GM23338 (cell line): ENCODE measurements around the gene PRPF31. TPM values are rescaled to one million over a fixed set of nuclear protein-coding genes. Genes with fewer than 3 reads are reported as not detected.

Experiments
- ATAC-seq: fragments of 200-7000 bp; cut with Tn5 transposase; 3 replicates; pipeline ENCODE4 v1.9.1; 2020
- DNase-seq: peaks from one replicate; pipeline ENCODE4 v3.0.0-alpha.2; 2015; ENCODE audit warnings: low spot score
- H2AFZ ChIP-seq: fragments of 200-600 bp; sonication (generic); 2 replicates; pipeline ENCODE4 v1.8.0; 2016; ENCODE audit warnings: antibody characterized with exemption, mild to moderate bottlenecking, moderate library complexity
- H3F3A ChIP-seq: fragments of 200-600 bp; sonication (generic); replicated peaks from 2 replicates; pipeline ENCODE4 v1.8.0; 2017; ENCODE audit warnings: antibody characterized with exemption, mixed run types, low read depth
- H3K27ac ChIP-seq: fragments of 200-600 bp; sonication (generic); 2 replicates; pipeline ENCODE4 v1.6.1; 2016; ENCODE audit warnings: low read depth
- H3K27me3 ChIP-seq: fragments of 200-600 bp; sonication (generic); 2 replicates; pipeline ENCODE4 v1.8.0; 2016; ENCODE audit warnings: mild to moderate bottlenecking, mixed run types, moderate library complexity; ENCODE audit not compliant: insufficient read depth
- H3K36me3 ChIP-seq: fragments of 200-600 bp; sonication (generic); 2 replicates; pipeline ENCODE4 v1.8.0; 2016; ENCODE audit warnings: mild to moderate bottlenecking; ENCODE audit not compliant: insufficient read depth
- H3K4me1 ChIP-seq: fragments of 200-600 bp; sonication (generic); 2 replicates; pipeline ENCODE4 v1.8.0; 2016; ENCODE audit warnings: mild to moderate bottlenecking, moderate library complexity; ENCODE audit not compliant: insufficient read depth
- H3K4me2 ChIP-seq: fragments of 200-600 bp; sonication (generic); 2 replicates; pipeline ENCODE4 v1.7.1; 2017; ENCODE audit warnings: mixed run types
- H3K4me3 ChIP-seq: fragments of 200-600 bp; sonication (generic); 2 replicates; pipeline ENCODE4 v1.6.1; 2016; ENCODE audit warnings: mixed run types
- H3K79me2 ChIP-seq: fragments of 200-600 bp; sonication (generic); replicated peaks from 2 replicates; pipeline ENCODE4 v1.8.0; 2017; ENCODE audit warnings: mild to moderate bottlenecking; ENCODE audit not compliant: insufficient read depth
- H3K9me2 ChIP-seq: fragments of 200-600 bp; sonication (generic); 2 replicates; pipeline ENCODE4 v1.8.0; 2017; ENCODE audit not compliant: insufficient read depth
- H4K20me1 ChIP-seq: fragments of 200-600 bp; sonication (generic); replicated peaks from 2 replicates; pipeline ENCODE4 v1.8.0; 2017; ENCODE audit warnings: mild to moderate bottlenecking; ENCODE audit not compliant: insufficient read depth
- H3K27ac Mint-ChIP-seq: 2 replicates; pipeline ENCODE4 v1.8.0; 2020; ENCODE audit warnings: inconsistent platforms, mild to moderate bottlenecking, moderate library complexity, mixed read lengths
- H3K27me3 Mint-ChIP-seq: 3 replicates; pipeline ENCODE4 v1.8.0; 2022; ENCODE audit warnings: low read depth, mild to moderate bottlenecking, moderate library complexity, mixed read lengths, inconsistent platforms; ENCODE audit not compliant: insufficient read depth, poor library complexity
- H3K36me3 Mint-ChIP-seq: 3 replicates; pipeline ENCODE4 v1.8.0; 2021; ENCODE audit warnings: low read depth, mild to moderate bottlenecking, inconsistent platforms, moderate library complexity, mixed read lengths
- H3K4me1 Mint-ChIP-seq: 3 replicates; pipeline ENCODE4 v1.8.0; 2020; ENCODE audit warnings: mild to moderate bottlenecking, inconsistent platforms, mixed read lengths
- H3K4me3 Mint-ChIP-seq: 3 replicates; pipeline ENCODE4 v1.8.0; 2021; ENCODE audit warnings: moderate library complexity, mild to moderate bottlenecking, inconsistent platforms, mixed read lengths
- H3K9me3 Mint-ChIP-seq: 3 replicates; pipeline ENCODE4 v1.8.0; 2020; ENCODE audit warnings: moderate library complexity, mild to moderate bottlenecking, inconsistent platforms, mixed read lengths
- CREB1 ChIP-seq: fragments of 250-450 bp; sonication (Bioruptor Pico); IDR thresholded peaks from 2 replicates; pipeline ENCODE4 v1.5.0; 2020; ENCODE audit warnings: low read depth, mild to moderate bottlenecking, moderate library complexity
- EZH2 ChIP-seq: fragments of 200-600 bp; sonication (generic); IDR thresholded peaks from one replicate; pipeline ENCODE4 v1.8.0; 2017; ENCODE audit warnings: antibody characterized with exemption, mild to moderate bottlenecking, low read depth; ENCODE audit not compliant: unreplicated experiment
- EZH2phosphoT487 ChIP-seq: fragments of 200-600 bp; sonication (generic); IDR thresholded peaks from one replicate; pipeline ENCODE4 v1.8.1; 2018; ENCODE audit warnings: antibody characterized with exemption; ENCODE audit not compliant: unreplicated experiment
- NANOG ChIP-seq: IDR thresholded peaks from 2 replicates; pipeline ENCODE4 v1.6.1; 2016; ENCODE audit warnings: antibody characterized with exemption, borderline replicate concordance
- POLR2AphosphoS5 ChIP-seq: IDR thresholded peaks from 2 replicates; pipeline ENCODE4 v1.6.1; 2016; ENCODE audit warnings: antibody characterized with exemption, low read depth
- ZNF114 ChIP-seq: fragments of 250-450 bp; sonication (Bioruptor Pico); IDR thresholded peaks from 2 replicates; pipeline ENCODE4 v1.5.0; 2020; ENCODE audit warnings: mild to moderate bottlenecking, moderate library complexity
- ZNF331 ChIP-seq: fragments of 250-450 bp; sonication (Bioruptor Pico); IDR thresholded peaks from 2 replicates; pipeline ENCODE4 v1.5.0; 2020; ENCODE audit warnings: low read depth, mild to moderate bottlenecking, moderate library complexity
- polyA plus RNA-seq: library from polyadenylated mRNA; unstranded; fragments of >200 nt; fragmentation: Nextera tagmentation; extraction: Ambion mirVana; gene quantifications from 2 replicates; pipeline ENCODE4 v1.2.1, GENCODE V29; 2016
- total RNA-seq: library from RNA; depleted of rRNA; stranded (reverse); fragments of >200 nt; shearing (Covaris generic); gene quantifications from 2 replicates; pipeline ENCODE4 v1.2.3, GENCODE V29; 2014
- TF ChIP-seq, protein P1 (sequence below), 2 experiments: fragments of 200-600 bp in 1 of 2; sonication (generic) in 1 of 2; conservative IDR thresholded peaks; 2 replicates each; pipeline versions ENCODE4 v1.5.1 to v1.6.1; 2016 to 2017; ENCODE audit warnings: antibody characterized with exemption in 2 of 2, low read depth in 2 of 2, mild to moderate bottlenecking in 2 of 2, moderate library complexity in 1 of 2
- TF ChIP-seq, protein P2 (sequence below): IDR thresholded peaks from 2 replicates; pipeline ENCODE4 v1.6.1; 2016; ENCODE audit warnings: antibody characterized with exemption
- TF ChIP-seq, protein P3 (sequence below): fragments of 250-450 bp; sonication (Bioruptor Pico); IDR thresholded peaks from 2 replicates; pipeline ENCODE4 v1.5.0; 2020; ENCODE audit warnings: mild to moderate bottlenecking, moderate library complexity

The PRPF31 gene
- total and polyA plus RNA-seq, 2 experiments from 2014 or later = 83.3 to 94.2 TPM

DNA sequence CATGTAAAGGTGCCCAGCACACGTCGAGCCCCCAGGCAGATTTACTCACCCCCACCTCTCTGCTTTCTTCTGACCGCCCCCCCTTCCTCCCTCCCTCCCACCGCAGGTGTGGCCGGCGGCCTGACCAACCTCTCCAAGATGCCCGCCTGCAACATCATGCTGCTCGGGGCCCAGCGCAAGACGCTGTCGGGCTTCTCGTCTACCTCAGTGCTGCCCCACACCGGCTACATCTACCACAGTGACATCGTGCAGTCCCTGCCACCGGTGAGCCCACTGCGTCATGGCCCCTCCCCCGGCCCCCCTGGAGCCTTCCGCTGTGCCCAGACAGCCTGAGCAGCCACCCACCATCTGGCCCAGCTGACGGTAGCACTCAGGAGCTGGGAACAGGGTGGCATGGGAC, 8.8 kb downstream of the PRPF31 start:
- Histone ChIP-seq H3K9me2 (no peaks in the 10 kb centered on the region), H3K4me1 (no peaks in the 10 kb centered on the region), H3F3A (0 out of 2 replicates have a peak, but pooled peaks cover 2% of the 10 kb centered on the region), H3K27ac (no peak overlapping the region), H2AFZ (no peak overlapping the region), H4K20me1 (no peaks in the 10 kb centered on the region; the same call in 1 of the 2 replicates), H3K4me3 (no peak overlapping the region), H3K4me2 (no peak overlapping the region), H3K36me3 (peaks cover 7% of the 10 kb centered on the region; the same call in 1 of the 2 replicates), H3K27me3 (no peaks in the 10 kb centered on the region), H3K79me2 (no peaks in the 10 kb centered on the region)
- H3K9me3 Mint-ChIP-seq = no peaks in the 10 kb centered on the region
- no peak for ATAC-seq
- no peak for DNase-seq
- H3K36me3 Mint-ChIP-seq = peaks cover 68% of the 10 kb centered on the region
- H3K27ac Mint-ChIP-seq = no peak overlapping the region
- TF ChIP-seq POLR2AphosphoS5 = no peak
- TF ChIP-seq ZNF114 (CRISPR knock-in tag) = no peak
- TF ChIP-seq, protein P1, sequence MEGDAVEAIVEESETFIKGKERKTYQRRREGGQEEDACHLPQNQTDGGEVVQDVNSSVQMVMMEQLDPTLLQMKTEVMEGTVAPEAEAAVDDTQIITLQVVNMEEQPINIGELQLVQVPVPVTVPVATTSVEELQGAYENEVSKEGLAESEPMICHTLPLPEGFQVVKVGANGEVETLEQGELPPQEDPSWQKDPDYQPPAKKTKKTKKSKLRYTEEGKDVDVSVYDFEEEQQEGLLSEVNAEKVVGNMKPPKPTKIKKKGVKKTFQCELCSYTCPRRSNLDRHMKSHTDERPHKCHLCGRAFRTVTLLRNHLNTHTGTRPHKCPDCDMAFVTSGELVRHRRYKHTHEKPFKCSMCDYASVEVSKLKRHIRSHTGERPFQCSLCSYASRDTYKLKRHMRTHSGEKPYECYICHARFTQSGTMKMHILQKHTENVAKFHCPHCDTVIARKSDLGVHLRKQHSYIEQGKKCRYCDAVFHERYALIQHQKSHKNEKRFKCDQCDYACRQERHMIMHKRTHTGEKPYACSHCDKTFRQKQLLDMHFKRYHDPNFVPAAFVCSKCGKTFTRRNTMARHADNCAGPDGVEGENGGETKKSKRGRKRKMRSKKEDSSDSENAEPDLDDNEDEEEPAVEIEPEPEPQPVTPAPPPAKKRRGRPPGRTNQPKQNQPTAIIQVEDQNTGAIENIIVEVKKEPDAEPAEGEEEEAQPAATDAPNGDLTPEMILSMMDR (conservative IDR thresholded peaks at IDR 0.05; ENCODE audit: low read depth in 2 of 2) = no peak
- no peak for TF ChIP-seq EZH2phosphoT487
- no peak for TF ChIP-seq CREB1 (CRISPR knock-in tag)
- TF ChIP-seq, protein P2, sequence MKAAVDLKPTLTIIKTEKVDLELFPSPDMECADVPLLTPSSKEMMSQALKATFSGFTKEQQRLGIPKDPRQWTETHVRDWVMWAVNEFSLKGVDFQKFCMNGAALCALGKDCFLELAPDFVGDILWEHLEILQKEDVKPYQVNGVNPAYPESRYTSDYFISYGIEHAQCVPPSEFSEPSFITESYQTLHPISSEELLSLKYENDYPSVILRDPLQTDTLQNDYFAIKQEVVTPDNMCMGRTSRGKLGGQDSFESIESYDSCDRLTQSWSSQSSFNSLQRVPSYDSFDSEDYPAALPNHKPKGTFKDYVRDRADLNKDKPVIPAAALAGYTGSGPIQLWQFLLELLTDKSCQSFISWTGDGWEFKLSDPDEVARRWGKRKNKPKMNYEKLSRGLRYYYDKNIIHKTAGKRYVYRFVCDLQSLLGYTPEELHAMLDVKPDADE = no peak
- no peak for TF ChIP-seq EZH2
- TF ChIP-seq NANOG = no peak
- TF ChIP-seq, protein P3, sequence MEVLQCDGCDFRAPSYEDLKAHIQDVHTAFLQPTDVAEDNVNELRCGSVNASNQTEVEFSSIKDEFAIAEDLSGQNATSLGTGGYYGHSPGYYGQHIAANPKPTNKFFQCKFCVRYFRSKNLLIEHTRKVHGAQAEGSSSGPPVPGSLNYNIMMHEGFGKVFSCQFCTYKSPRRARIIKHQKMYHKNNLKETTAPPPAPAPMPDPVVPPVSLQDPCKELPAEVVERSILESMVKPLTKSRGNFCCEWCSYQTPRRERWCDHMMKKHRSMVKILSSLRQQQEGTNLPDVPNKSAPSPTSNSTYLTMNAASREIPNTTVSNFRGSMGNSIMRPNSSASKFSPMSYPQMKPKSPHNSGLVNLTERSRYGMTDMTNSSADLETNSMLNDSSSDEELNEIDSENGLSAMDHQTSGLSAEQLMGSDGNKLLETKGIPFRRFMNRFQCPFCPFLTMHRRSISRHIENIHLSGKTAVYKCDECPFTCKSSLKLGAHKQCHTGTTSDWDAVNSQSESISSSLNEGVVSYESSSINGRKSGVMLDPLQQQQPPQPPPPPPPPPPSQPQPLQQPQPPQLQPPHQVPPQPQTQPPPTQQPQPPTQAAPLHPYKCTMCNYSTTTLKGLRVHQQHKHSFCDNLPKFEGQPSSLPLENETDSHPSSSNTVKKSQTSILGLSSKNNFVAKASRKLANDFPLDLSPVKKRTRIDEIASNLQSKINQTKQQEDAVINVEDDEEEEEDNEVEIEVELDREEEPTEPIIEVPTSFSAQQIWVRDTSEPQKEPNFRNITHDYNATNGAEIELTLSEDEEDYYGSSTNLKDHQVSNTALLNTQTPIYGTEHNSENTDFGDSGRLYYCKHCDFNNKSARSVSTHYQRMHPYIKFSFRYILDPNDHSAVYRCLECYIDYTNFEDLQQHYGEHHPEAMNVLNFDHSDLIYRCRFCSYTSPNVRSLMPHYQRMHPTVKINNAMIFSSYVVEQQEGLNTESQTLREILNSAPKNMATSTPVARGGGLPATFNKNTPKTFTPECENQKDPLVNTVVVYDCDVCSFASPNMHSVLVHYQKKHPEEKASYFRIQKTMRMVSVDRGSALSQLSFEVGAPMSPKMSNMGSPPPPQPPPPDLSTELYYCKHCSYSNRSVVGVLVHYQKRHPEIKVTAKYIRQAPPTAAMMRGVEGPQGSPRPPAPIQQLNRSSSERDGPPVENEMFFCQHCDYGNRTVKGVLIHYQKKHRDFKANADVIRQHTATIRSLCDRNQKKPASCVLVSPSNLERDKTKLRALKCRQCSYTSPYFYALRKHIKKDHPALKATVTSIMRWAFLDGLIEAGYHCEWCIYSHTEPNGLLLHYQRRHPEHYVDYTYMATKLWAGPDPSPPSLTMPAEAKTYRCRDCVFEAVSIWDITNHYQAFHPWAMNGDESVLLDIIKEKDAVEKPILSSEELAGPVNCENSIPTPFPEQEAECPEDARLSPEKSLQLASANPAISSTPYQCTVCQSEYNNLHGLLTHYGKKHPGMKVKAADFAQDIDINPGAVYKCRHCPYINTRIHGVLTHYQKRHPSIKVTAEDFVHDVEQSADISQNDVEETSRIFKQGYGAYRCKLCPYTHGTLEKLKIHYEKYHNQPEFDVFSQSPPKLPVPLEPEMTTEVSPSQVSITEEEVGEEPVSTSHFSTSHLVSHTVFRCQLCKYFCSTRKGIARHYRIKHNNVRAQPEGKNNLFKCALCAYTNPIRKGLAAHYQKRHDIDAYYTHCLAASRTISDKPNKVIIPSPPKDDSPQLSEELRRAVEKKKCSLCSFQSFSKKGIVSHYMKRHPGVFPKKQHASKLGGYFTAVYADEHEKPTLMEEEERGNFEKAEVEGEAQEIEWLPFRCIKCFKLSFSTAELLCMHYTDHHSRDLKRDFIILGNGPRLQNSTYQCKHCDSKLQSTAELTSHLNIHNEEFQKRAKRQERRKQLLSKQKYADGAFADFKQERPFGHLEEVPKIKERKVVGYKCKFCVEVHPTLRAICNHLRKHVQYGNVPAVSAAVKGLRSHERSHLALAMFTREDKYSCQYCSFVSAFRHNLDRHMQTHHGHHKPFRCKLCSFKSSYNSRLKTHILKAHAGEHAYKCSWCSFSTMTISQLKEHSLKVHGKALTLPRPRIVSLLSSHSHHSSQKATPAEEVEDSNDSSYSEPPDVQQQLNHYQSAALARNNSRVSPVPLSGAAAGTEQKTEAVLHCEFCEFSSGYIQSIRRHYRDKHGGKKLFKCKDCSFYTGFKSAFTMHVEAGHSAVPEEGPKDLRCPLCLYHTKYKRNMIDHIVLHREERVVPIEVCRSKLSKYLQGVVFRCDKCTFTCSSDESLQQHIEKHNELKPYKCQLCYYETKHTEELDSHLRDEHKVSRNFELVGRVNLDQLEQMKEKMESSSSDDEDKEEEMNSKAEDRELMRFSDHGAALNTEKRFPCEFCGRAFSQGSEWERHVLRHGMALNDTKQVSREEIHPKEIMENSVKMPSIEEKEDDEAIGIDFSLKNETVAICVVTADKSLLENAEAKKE (CRISPR knock-in tag) = no peak
- no peak for TF ChIP-seq ZNF331
- no peaks in the 10 kb centered on the region for H3K4me1 Mint-ChIP-seq
- no peak overlapping the region for H3K4me3 Mint-ChIP-seq
- peaks cover 15% of the 10 kb centered on the region for H3K27me3 Mint-ChIP-seq
